ENCODE data around the gene EIF2B2. TPM values are rescaled to one million over a fixed set of nuclear protein-coding genes. Genes with fewer than 3 reads are reported as not detected.

Gene EIF2B2
- total and polyA plus RNA-seq, 2 of the 13 experiments (the other 11 are each of a cell fraction or from before 2014, with no cell fraction given): 54.4 to 78.6 TPM

GRCh38 chr14:75016815-75017214, 14.1 kb downstream of the EIF2B2 start:
- in situ Hi-C loops (cut with HindIII; ENCODE audit: extremely low pct_ligation_motif_present, low pct_unique_long_range_greater_than_20kb): no loop called here
- H3K27ac ChIP-seq (ENCODE audit: extremely low read length, insufficient read depth, low read length): no peak overlapping the region
- no peak overlapping the region for H3K9ac ChIP-seq (ENCODE audit: insufficient read depth, low read depth, low read length)
- DNase-seq (ENCODE audit: low spot score) (no peak), FAIRE-seq (no peak), ATAC-seq (no peak)
- 100% methylated on average over 2 of the region's 3 CpGs for WGBS (ENCODE audit: low lambda C conversion rate)
- no peaks in the 10 kb centered on the region; a peak in 1 of 5 replicates for H3K27me3 ChIP-seq (ENCODE audit: control insufficient read depth in 1 of 2, insufficient read depth in 2 of 2, low read length in 2 of 2)
- peaks cover 18 to 62% of the 10 kb centered on the region in 2 experiments for H3K36me3 ChIP-seq (replicated peaks in 1 of 2; ENCODE audit: control insufficient read depth in 1 of 2, insufficient read depth in 2 of 2, low read length in 2 of 2)
- H3K4me2 ChIP-seq (ENCODE audit: low read depth, low read length): no peak overlapping the region
- no peak overlapping the region for H3K4me3 ChIP-seq (replicated peaks in 1 of 3; ENCODE audit: insufficient read depth in 1 of 3, low read depth in 2 of 3, low read length in 3 of 3)
- no peaks in the 10 kb centered on the region for H3K4me1 ChIP-seq (ENCODE audit: insufficient read depth, low read length)
- no peaks in the 10 kb centered on the region for H3K9me3 ChIP-seq (ENCODE audit: low read length)
- H3K79me2 ChIP-seq (ENCODE audit: insufficient read depth, low read length): no peaks in the 10 kb centered on the region
- CTCF ChIA-PET (ENCODE audit: low intra/inter-chr PET ratio, low total read pairs): no interaction called here
- H4K20me1 ChIP-seq (ENCODE audit: insufficient read depth, low read length): no peaks in the 10 kb centered on the region
- H2AFZ ChIP-seq (ENCODE audit: low read length): no peak overlapping the region
- intact Hi-C loops (cut with micrococcal nuclease; ENCODE audit: unreplicated experiment): no loop called here
- BruUV-seq (replicated peaks): no TSS peak
- POLR2A ChIA-PET: interaction anchor here (0.7 kb wide), 1 partner anchor 49 kb away, joined by 3 read pairs; no protein-coding TSS in a partner anchor
- TF ChIP-seq GTF3A (CRISPR knock-in tag; conservative IDR thresholded peaks at IDR 0.05) (no peak), TFAP4 (IDR thresholded peaks at IDR 0.05; ENCODE audit: borderline replicate concordance, low read depth) (no peak), NR2F6 (IDR thresholded peaks at IDR 0.05) (no peak), NR2F6 (CRISPR knock-in tag; IDR thresholded peaks at IDR 0.05) (no peak), SMYD3 (CRISPR knock-in tag; IDR thresholded peaks at IDR 0.05) (no peak), JARID2 (CRISPR knock-in tag; IDR thresholded peaks at IDR 0.05; ENCODE audit: insufficient replicate concordance) (no peak), KAT2B (IDR thresholded peaks at IDR 0.05; ENCODE audit: borderline replicate concordance, low read depth, low read length) (no peak), ZNF317 (CRISPR knock-in tag; IDR thresholded peaks at IDR 0.05) (no peak), ZNF207 (IDR thresholded peaks at IDR 0.05; ENCODE audit: borderline replicate concordance) (no peak), ZBTB4 (CRISPR knock-in tag; IDR thresholded peaks at IDR 0.05; ENCODE audit: borderline replicate concordance) (no peak), IKZF4 (CRISPR knock-in tag; IDR thresholded peaks at IDR 0.05; ENCODE audit: borderline replicate concordance, low read depth, not compliant biosample characterization) (no peak), JUN (CRISPR knock-in tag; IDR thresholded peaks at IDR 0.05) (no peak), ZNF772 (CRISPR knock-in tag; IDR thresholded peaks at IDR 0.05) (no peak)
- TF ChIP-seq, protein P1, sequence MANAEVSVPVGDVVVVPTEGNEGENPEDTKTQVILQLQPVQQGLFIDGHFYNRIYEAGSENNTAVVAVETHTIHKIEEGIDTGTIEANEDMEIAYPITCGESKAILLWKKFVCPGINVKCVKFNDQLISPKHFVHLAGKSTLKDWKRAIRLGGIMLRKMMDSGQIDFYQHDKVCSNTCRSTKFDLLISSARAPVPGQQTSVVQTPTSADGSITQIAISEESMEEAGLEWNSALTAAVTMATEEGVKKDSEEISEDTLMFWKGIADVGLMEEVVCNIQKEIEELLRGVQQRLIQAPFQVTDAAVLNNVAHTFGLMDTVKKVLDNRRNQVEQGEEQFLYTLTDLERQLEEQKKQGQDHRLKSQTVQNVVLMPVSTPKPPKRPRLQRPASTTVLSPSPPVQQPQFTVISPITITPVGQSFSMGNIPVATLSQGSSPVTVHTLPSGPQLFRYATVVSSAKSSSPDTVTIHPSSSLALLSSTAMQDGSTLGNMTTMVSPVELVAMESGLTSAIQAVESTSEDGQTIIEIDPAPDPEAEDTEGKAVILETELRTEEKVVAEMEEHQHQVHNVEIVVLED (CRISPR knock-in tag; IDR thresholded peaks at IDR 0.05; ENCODE audit: borderline replicate concordance): no peak
- TF ChIP-seq, protein P2, sequence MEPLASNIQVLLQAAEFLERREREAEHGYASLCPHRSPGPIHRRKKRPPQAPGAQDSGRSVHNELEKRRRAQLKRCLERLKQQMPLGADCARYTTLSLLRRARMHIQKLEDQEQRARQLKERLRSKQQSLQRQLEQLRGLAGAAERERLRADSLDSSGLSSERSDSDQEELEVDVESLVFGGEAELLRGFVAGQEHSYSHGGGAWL (CRISPR knock-in tag; IDR thresholded peaks at IDR 0.05): no peak

Measured in HepG2 (cell line).